Esophagus mucosa (tissue), 1 donor: Measurements from ENCODE around the gene DNAJC18. TPM values are rescaled to one million over a fixed set of nuclear protein-coding genes. Genes with fewer than 3 reads are reported as not detected.
"Not testable (repeated sequence)": the region's sequence is repeated elsewhere in the genome, so short reads cannot be mapped to it uniquely, and the experiment has no call there.

Experiments
- ATAC-seq: fragments of 200-7000 bp; cut with Tn5 transposase; one replicate; pipeline ENCODE4 v1.9.1; 2020
- total RNA-seq: library from RNA; stranded (reverse); gene quantifications from one replicate; pipeline ENCODE4 v1.2.4, GENCODE V29; 2023
- donor health status: DM: yes; HTN: yes; CAD: no.

Gene DNAJC18
- total RNA-seq, 1 donor from 2014 or later, result 2.2 TPM

- ATAC-seq, result no peak
Measured at GRCh38 chr5:139460455-139460854, 21.1 kb upstream of the DNAJC18 start.

GRCh38 chr5:139459451-139459934 lies 20.2 kb upstream of the DNAJC18 start:
- peak; percentile 33 for ATAC-seq

GRCh38 chr5:139458580-139459407 lies 19.5 kb upstream of the DNAJC18 start:
- peak; percentile 78 for ATAC-seq

GRCh38 chr5:139457653-139458306 lies 18.5 kb upstream of the DNAJC18 start:
- ATAC-seq, result no peak

GRCh38 chr5:139457241-139457640 lies 17.9 kb upstream of the DNAJC18 start:
- ATAC-seq, result no peak

- no peak for ATAC-seq
Measured at GRCh38 chr5:139456776-139457175, 17.5 kb upstream of the DNAJC18 start.

- ATAC-seq, result no peak
Measured at GRCh38 chr5:139454568-139455290, 15.4 kb upstream of the DNAJC18 start.

- no peak for ATAC-seq
Measured at GRCh38 chr5:139453683-139454567, 14.6 kb upstream of the DNAJC18 start.

GRCh38 chr5:139451878-139452660 lies 12.7 kb upstream of the DNAJC18 start:
- ATAC-seq, result peak; percentile 37

GRCh38 chr5:139451176-139451575 lies 11.9 kb upstream of the DNAJC18 start:
- no peak for ATAC-seq

GRCh38 chr5:139446956-139447779 lies 7.8 kb upstream of the DNAJC18 start:
- peak; percentile 36 for ATAC-seq

- peak; percentile 48 for ATAC-seq
Measured at GRCh38 chr5:139445325-139446170, 6.2 kb upstream of the DNAJC18 start.

- no peak for ATAC-seq
Measured at GRCh38 chr5:139443831-139444453, 4.6 kb upstream of the DNAJC18 start.

GRCh38 chr5:139440416-139440815 lies 1.1 kb upstream of the DNAJC18 start:
- not testable (repeated sequence) for ATAC-seq

- ATAC-seq, result no peak
Measured at GRCh38 chr5:139438707-139439012, 665 bp downstream of the DNAJC18 start.

GRCh38 chr5:139435676-139436075 lies 3.6 kb downstream of the DNAJC18 start:
- ATAC-seq, result no peak

- no peak for ATAC-seq
Measured at GRCh38 chr5:139431706-139432105, 7.6 kb downstream of the DNAJC18 start.

- ATAC-seq, result no peak
Measured at GRCh38 chr5:139430015-139430414, 9.3 kb downstream of the DNAJC18 start.
